OCI-LY3 (cell line): ENCODE results near the gene FSTL4.

Source experiments
- EZH2phosphoT487 ChIP-seq: fragments of 200-600 bp; shearing (Covaris generic); IDR thresholded peaks from 2 replicates; pipeline ENCODE4 v1.6.1; 2018; ENCODE audit warnings: antibody characterized with exemption, mixed run types, low read depth
- TF ChIP-seq, protein P1 (sequence below): fragments of 200-600, 300-600 bp; sonication (generic); IDR thresholded peaks from 2 replicates; pipeline ENCODE4 v1.5.1; 2014; ENCODE audit warnings: antibody characterized with exemption, low read length, low read depth

DNA sequence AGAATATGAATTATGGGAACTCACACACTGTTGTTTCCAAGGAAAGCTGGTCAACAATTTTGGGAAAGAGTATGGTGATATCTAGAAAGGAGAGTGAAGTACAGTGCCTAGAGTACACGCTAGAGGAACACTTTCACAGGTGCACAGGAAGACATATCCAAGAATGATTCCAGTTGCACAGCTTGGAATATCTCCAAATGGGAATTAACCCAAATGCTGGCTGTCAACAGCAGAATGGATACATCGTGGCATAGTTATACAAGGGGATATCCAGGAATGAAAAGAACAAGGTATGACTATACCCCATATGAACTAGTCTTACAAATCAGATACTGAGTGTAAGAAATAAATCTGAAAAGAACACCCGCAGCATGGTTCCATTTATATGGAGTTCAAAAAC lies 231.3 kb downstream of the FSTL4 start:
- TF ChIP-seq, protein P1, sequence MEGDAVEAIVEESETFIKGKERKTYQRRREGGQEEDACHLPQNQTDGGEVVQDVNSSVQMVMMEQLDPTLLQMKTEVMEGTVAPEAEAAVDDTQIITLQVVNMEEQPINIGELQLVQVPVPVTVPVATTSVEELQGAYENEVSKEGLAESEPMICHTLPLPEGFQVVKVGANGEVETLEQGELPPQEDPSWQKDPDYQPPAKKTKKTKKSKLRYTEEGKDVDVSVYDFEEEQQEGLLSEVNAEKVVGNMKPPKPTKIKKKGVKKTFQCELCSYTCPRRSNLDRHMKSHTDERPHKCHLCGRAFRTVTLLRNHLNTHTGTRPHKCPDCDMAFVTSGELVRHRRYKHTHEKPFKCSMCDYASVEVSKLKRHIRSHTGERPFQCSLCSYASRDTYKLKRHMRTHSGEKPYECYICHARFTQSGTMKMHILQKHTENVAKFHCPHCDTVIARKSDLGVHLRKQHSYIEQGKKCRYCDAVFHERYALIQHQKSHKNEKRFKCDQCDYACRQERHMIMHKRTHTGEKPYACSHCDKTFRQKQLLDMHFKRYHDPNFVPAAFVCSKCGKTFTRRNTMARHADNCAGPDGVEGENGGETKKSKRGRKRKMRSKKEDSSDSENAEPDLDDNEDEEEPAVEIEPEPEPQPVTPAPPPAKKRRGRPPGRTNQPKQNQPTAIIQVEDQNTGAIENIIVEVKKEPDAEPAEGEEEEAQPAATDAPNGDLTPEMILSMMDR = no peak
- TF ChIP-seq EZH2phosphoT487 = no peak
